IMR-90 (cell line): ENCODE results near the gene TMEM37. TPM values are rescaled to one million over a fixed set of nuclear protein-coding genes. Genes with fewer than 3 reads are reported as not detected.

Experiments used
- ATAC-seq: fragments of 200-7000 bp; cut with Tn5 transposase; 2 replicates; pipeline ENCODE4 v1.9.1; 2020; ENCODE audit warnings: low read depth, mild to moderate bottlenecking, moderate library complexity
- BruUV-seq: library from RNA; stranded (reverse); fragments of 400-500 nt; replicated peaks from 2 replicates; lab custom pipeline; 2021; lab: Mats Ljungman, UMichigan
- CTCF ChIA-PET: fragments of 300-600 bp; formaldehyde crosslinking; extraction: SDS; loops from one replicate; lab custom pipeline; 2021; ENCODE audit warnings: antibody characterized with exemption; lab: Yijun Ruan, JAX
- POLR2A ChIA-PET: fragments of 300-600 bp; sonication (Branson Sonifier 250); formaldehyde crosslinking; loops from one replicate; lab custom pipeline; 2022; ENCODE audit warnings: antibody characterized with exemption; ENCODE audit not compliant: unreplicated experiment; lab: Charles Lee
- DNase-seq: peaks from one replicate; pipeline ENCODE4 v3.0.0; 2013
- H2AFZ ChIP-seq: replicated peaks from 2 replicates; pipeline ENCODE3; 2013; ENCODE audit warnings: low read length, mild to moderate bottlenecking; ENCODE audit not compliant: poor library complexity
- H2AK5ac ChIP-seq: 2 replicates; pipeline ENCODE4 v1.6.1; 2013; ENCODE audit warnings: low read depth, low read length, inconsistent platforms
- H2AK9ac ChIP-seq: replicated peaks from 2 replicates; pipeline ENCODE3; 2013; ENCODE audit warnings: mild to moderate bottlenecking, low read depth, low read length, moderate library complexity; ENCODE audit not compliant: poor library complexity
- H2BK120ac ChIP-seq: 2 replicates; pipeline ENCODE4 v1.6.1; 2013; ENCODE audit warnings: low read depth, low read length, inconsistent platforms
- H2BK15ac ChIP-seq: 3 replicates; pipeline ENCODE4 v1.6.1; 2013; ENCODE audit warnings: low read depth, low read length, inconsistent platforms
- H2BK20ac ChIP-seq: 2 replicates; pipeline ENCODE4 v1.6.1; 2013; ENCODE audit warnings: low read depth, mild to moderate bottlenecking, inconsistent platforms, low read length, moderate library complexity
- H2BK5ac ChIP-seq: 2 replicates; pipeline ENCODE4 v1.6.1; 2013; ENCODE audit warnings: mild to moderate bottlenecking, low read depth, low read length, inconsistent platforms; ENCODE audit not compliant: poor library complexity, severe bottlenecking
- H3K14ac ChIP-seq: replicated peaks from 2 replicates; pipeline ENCODE4 v1.6.1; 2013; ENCODE audit warnings: low read depth, low read length, inconsistent platforms
- H3K18ac ChIP-seq: 2 replicates; pipeline ENCODE4 v1.6.1; 2013; ENCODE audit warnings: low read depth, low read length, control low read depth
- H3K23ac ChIP-seq: 2 replicates; pipeline ENCODE4 v1.6.1; 2013; ENCODE audit warnings: low read depth, low read length, inconsistent platforms
- H3K27ac ChIP-seq: 2 replicates; pipeline ENCODE4 v1.5.1; 2013; ENCODE audit warnings: mild to moderate bottlenecking, control low read depth, low read length; ENCODE audit not compliant: insufficient read depth
- H3K27me3 ChIP-seq: 2 replicates; pipeline ENCODE4 v1.6.1; 2013; ENCODE audit warnings: low read length; ENCODE audit not compliant: control insufficient read depth, insufficient read depth
- H3K36me3 ChIP-seq: 2 replicates; pipeline ENCODE4 v1.6.1; 2013; ENCODE audit warnings: low read length, mixed read lengths; ENCODE audit not compliant: control insufficient read depth, insufficient read depth
- H3K4ac ChIP-seq: 2 replicates; pipeline ENCODE4 v1.6.1; 2013; ENCODE audit warnings: low read depth, low read length, inconsistent platforms
- H3K4me1 ChIP-seq: 2 replicates; pipeline ENCODE4 v1.6.1; 2013; ENCODE audit warnings: low read length, mixed read lengths; ENCODE audit not compliant: control insufficient read depth, insufficient read depth
- H3K4me2 ChIP-seq: 2 replicates; pipeline ENCODE4 v1.6.1; 2013; ENCODE audit warnings: low read depth, mild to moderate bottlenecking, control low read depth, low read length, moderate library complexity
- H3K4me3 ChIP-seq: 2 replicates; pipeline ENCODE4 v1.5.1; 2013; ENCODE audit warnings: low read depth, mild to moderate bottlenecking, control low read depth, low read length, moderate library complexity; ENCODE audit not compliant: insufficient read depth
- H3K56ac ChIP-seq: 2 replicates; pipeline ENCODE4 v1.6.1; 2013; ENCODE audit warnings: low read length, inconsistent platforms; ENCODE audit not compliant: insufficient read depth; ENCODE audit errors: extremely low read depth
- H3K79me1 ChIP-seq, 2 experiments: 2 replicates each; pipeline ENCODE4 v1.6.1; 2013; ENCODE audit warnings: low read length in 2 of 2, inconsistent platforms in 1 of 2, low read depth in 1 of 2
- H3K9ac ChIP-seq: 2 replicates; pipeline ENCODE4 v1.6.1; 2013; ENCODE audit warnings: low read depth, low read length, control low read depth
- H3K9me1 ChIP-seq: 2 replicates; pipeline ENCODE4 v1.6.1; 2013; ENCODE audit warnings: low read length, inconsistent platforms; ENCODE audit not compliant: insufficient read depth
- H3K9me3 ChIP-seq: 2 replicates; pipeline ENCODE4 v1.6.1; 2013; ENCODE audit warnings: low read length; ENCODE audit not compliant: control insufficient read depth, insufficient read depth
- H4K20me1 ChIP-seq: 2 replicates; pipeline ENCODE4 v1.6.1; 2013; ENCODE audit warnings: low read length, inconsistent platforms; ENCODE audit not compliant: insufficient read depth
- H4K5ac ChIP-seq: 2 replicates; pipeline ENCODE4 v1.6.1; 2013; ENCODE audit warnings: mild to moderate bottlenecking, low read depth, low read length, control low read depth
- H4K8ac ChIP-seq, 2 experiments: 2 replicates each; pipeline ENCODE4 v1.6.1; 2013; ENCODE audit warnings: low read depth in 2 of 2, low read length in 2 of 2, control low read depth in 1 of 2, inconsistent platforms in 1 of 2
- H4K91ac ChIP-seq: 2 replicates; pipeline ENCODE4 v1.6.1; 2013; ENCODE audit warnings: low read depth, low read length, inconsistent platforms; ENCODE audit not compliant: insufficient read depth
- CEBPB ChIP-seq: IDR thresholded peaks from 2 replicates; pipeline ENCODE4 v1.6.1; 2012; ENCODE audit warnings: low read depth, low read length, improper control_type of control experiment
- CHD1 ChIP-seq: IDR thresholded peaks from 2 replicates; pipeline ENCODE4 v1.6.1; 2012; ENCODE audit warnings: low read depth, low read length, improper control_type of control experiment
- CTCF ChIP-seq: conservative IDR thresholded peaks from 2 replicates; pipeline ENCODE4 v1.5.1; 2012; ENCODE audit warnings: mild to moderate bottlenecking, low read depth, low read length, improper control_type of control experiment
- MAFK ChIP-seq: IDR thresholded peaks from 2 replicates; pipeline ENCODE4 v1.6.1; 2012; ENCODE audit warnings: low read depth, low read length, improper control_type of control experiment
- NFE2L2 ChIP-seq: fragments of 150-350 bp; IDR thresholded peaks from 2 replicates; pipeline ENCODE4 v1.6.1; 2016; ENCODE audit warnings: low read depth, mild to moderate bottlenecking, low read length
- RAD21 ChIP-seq: IDR thresholded peaks from 2 replicates; pipeline ENCODE4 v1.6.1; 2012; ENCODE audit warnings: low read length, improper control_type of control experiment
- RCOR1 ChIP-seq: IDR thresholded peaks from 2 replicates; pipeline ENCODE4 v1.6.1; 2012; ENCODE audit warnings: mild to moderate bottlenecking, low read length, improper control_type of control experiment; ENCODE audit not compliant: insufficient replicate concordance
- USF2 ChIP-seq: fragments of 150-350 bp; IDR thresholded peaks from 2 replicates; pipeline ENCODE4 v1.6.1; 2017; ENCODE audit warnings: mild to moderate bottlenecking, antibody characterized with exemption, low read length, low read depth
- WGBS, 2 experiments: methylation state at CpG; one replicate each; pipeline versions ENCODE4 v1.1.5 to v1.1.7; 2013; ENCODE audit warnings: missing lambda C conversion rate in 2 of 2; ENCODE audit not compliant: insufficient read length in 1 of 2; ENCODE audit errors: extremely low coverage in 2 of 2; 5-methylcytosine and 5-hydroxymethylcytosine counted together
- dilution Hi-C: fragments of 300-500 bp; cut with HindIII; formaldehyde crosslinking; loops from one replicate; pipeline ENCODE4 v1.14.3; 2018; ENCODE audit warnings: low sequenced_read_pairs; ENCODE audit not compliant: unreplicated experiment
- in situ Hi-C: fragments of 300-500 bp; cut with MboI; formaldehyde crosslinking; loops from 3 replicates; pipeline ENCODE4 v1.14.3; 2019; ENCODE audit warnings: low sequenced_read_pairs, inconsistent platforms, mixed read lengths
- intact Hi-C: fragments of 100-400 bp; cut with micrococcal nuclease; formaldehyde crosslinking; loops from 2 replicates; pipeline ENCODE4 v1.10.0; 2022
- polyA plus RNA-seq, 3 experiments: library from polyadenylated mRNA; depleted of rRNA; stranded (reverse); fragments of >200 nt; gene quantifications; 2 replicates each; pipeline ENCODE4 v1.2.3, GENCODE V29; 2012; ENCODE audit warnings: low replicate concordance in 1 of 3
- total RNA-seq: library from RNA; depleted of rRNA; stranded (reverse); fragments of >200 nt; gene quantifications from 2 replicates; pipeline ENCODE4 v1.2.3, GENCODE V29; 2012

Gene TMEM37
- total and polyA plus RNA-seq, 2 of the 4 experiments (the other 2 are of a cell fraction) = under 0.01 to 0.39 TPM

- Histone ChIP-seq H3K14ac (no peak overlapping the region), H3K56ac (no peak overlapping the region), H4K5ac (no peak overlapping the region), H3K4me1 (no peaks in the 10 kb centered on the region), H2AK9ac (no peak overlapping the region), H2BK20ac (no peak overlapping the region), H2AK5ac (no peak overlapping the region), H2AFZ (no peak overlapping the region), H3K27me3 (peaks cover 7% of the 10 kb centered on the region), H2BK15ac (no peak overlapping the region), H3K4me3 (no peak overlapping the region), H3K27ac (no peak overlapping the region), H3K9ac (no peak overlapping the region), H3K79me1 (no peaks in the 10 kb centered on the region), H3K23ac (no peak overlapping the region), H3K18ac (no peak overlapping the region), H3K36me3 (no peaks in the 10 kb centered on the region), H2BK120ac (no peak overlapping the region), H4K8ac (no peak overlapping the region), H3K9me3 (no peaks in the 10 kb centered on the region), H4K91ac (no peak overlapping the region), H3K4ac (no peak overlapping the region), H4K20me1 (no peaks in the 10 kb centered on the region), H2BK5ac (no peak overlapping the region), H3K4me2 (no peak overlapping the region), H3K9me1 (no peaks in the 10 kb centered on the region)
- dilution Hi-C loops (no loop called here), intact Hi-C loops (no loop called here), in situ Hi-C loops (no loop called here)
- ATAC-seq (no peak), DNase-seq (no peak)
- WGBS, 2 experiments = 67% methylated on average over 3 of the region's 8 CpGs; no CpG with 5 or more reads in 1 of the 2 experiments
- ChIA-PET CTCF (no interaction called here), POLR2A (no interaction called here)
- no TSS peak for BruUV-seq
- TF ChIP-seq RAD21 = no peak
- no peak for TF ChIP-seq USF2
- TF ChIP-seq MAFK = no peak
- TF ChIP-seq RCOR1 = no peak
- no peak for TF ChIP-seq CEBPB
- no peak for TF ChIP-seq CTCF
- TF ChIP-seq NFE2L2 = no peak
- no peak for TF ChIP-seq CHD1
Observed at GRCh38 chr2:119472749-119473148, 41.1 kb downstream of the TMEM37 start.
